B cell (primary cell): ENCODE measurements around the gene ALG3.

Experiments used
- CTCF ChIP-seq: fragments of 200-600 bp; IDR thresholded peaks from one replicate; pipeline ENCODE4 v1.8.0; 2022; ENCODE audit warnings: antibody characterized with exemption, mild to moderate bottlenecking
- EZH2 ChIP-seq: IDR thresholded peaks from 2 replicates; pipeline ENCODE4 v1.6.1; 2012; ENCODE audit warnings: borderline replicate concordance, low read depth, mild to moderate bottlenecking, moderate library complexity, low read length; ENCODE audit not compliant: insufficient read depth, poor library complexity, severe bottlenecking

GRCh38 chr3:184284696-184285095, 35.9 kb upstream of the ALG3 start:
- TF ChIP-seq EZH2 (no peak), CTCF (no peak)
